ENCODE data around the gene CDCA8. TPM values are rescaled to one million over a fixed set of nuclear protein-coding genes. Genes with fewer than 3 reads are reported as not detected.

The CDCA8 gene
- total and polyA plus RNA-seq, 9 of the 15 experiments (the other 6 are each of a cell fraction or from before 2014, with no cell fraction given) = 26.4 to 148 (median 81.8) TPM

GRCh38 chr1:37658486-37658885 lies 33.8 kb upstream of the CDCA8 start (continued):
- no peak for TF ChIP-seq ZBTB40 (IDR thresholded peaks at IDR 0.05)
- no peak for TF ChIP-seq ZBTB40 (CRISPR knock-in tag; IDR thresholded peaks at IDR 0.05)

All from K562 (cell line).